CD4-positive, alpha-beta memory T cell (primary cell): ENCODE results near the gene CTH. TPM values are rescaled to one million over a fixed set of nuclear protein-coding genes. Genes with fewer than 3 reads are reported as not detected.
A peak's percentile ranks its signal among the peaks of the same experiment; 100 is the strongest.

Source experiments
- CTCF ChIA-PET: fragments of 350-600 bp; sonication (Branson Sonifier 250); formaldehyde crosslinking; loops from one replicate; lab custom pipeline; 2021; ENCODE audit warnings: inconsistent platforms; ENCODE audit not compliant: partially characterized antibody; lab: Charles Lee
- POLR2A ChIA-PET: fragments of 350-600 bp; sonication (Branson Sonifier 250); formaldehyde crosslinking; loops from one replicate; lab custom pipeline; 2021; ENCODE audit not compliant: partially characterized antibody; lab: Charles Lee
- DNase-seq, 5 donors: peaks; one replicate each; pipeline versions ENCODE4 v3.0.0 to v3.0.0-alpha.2; 2020 to 2022; ENCODE audit warnings: mixed read lengths in 1 of 5
- H3K27ac ChIP-seq: one replicate; pipeline ENCODE4 v1.7.0; 2013; ENCODE audit warnings: low read depth, low read length
- H3K27me3 ChIP-seq: 2 replicates; pipeline ENCODE4 v1.7.0; 2013; ENCODE audit warnings: mild to moderate bottlenecking, low read length, moderate library complexity; ENCODE audit not compliant: insufficient read depth
- H3K36me3 ChIP-seq: 2 replicates; pipeline ENCODE4 v1.7.0; 2013; ENCODE audit warnings: mild to moderate bottlenecking, low read length, moderate library complexity; ENCODE audit not compliant: insufficient read depth
- H3K4me1 ChIP-seq: 2 replicates; pipeline ENCODE4 v1.7.0; 2013; ENCODE audit warnings: mild to moderate bottlenecking, low read length, moderate library complexity; ENCODE audit not compliant: insufficient read depth
- H3K4me3 ChIP-seq, 2 donors: one replicate each; pipeline ENCODE4 v1.7.0; 2013; ENCODE audit warnings: low read length in 2 of 2, mild to moderate bottlenecking in 1 of 2
- H3K9me3 ChIP-seq, 2 donors: one replicate each; pipeline ENCODE4 v1.7.0; 2013; ENCODE audit warnings: low read length in 2 of 2, control low read depth in 1 of 2; ENCODE audit not compliant: control insufficient read depth in 1 of 2
- H3K27ac Mint-ChIP-seq, 7 donors: one replicate each; pipeline ENCODE4 v1.8.0; 2020 to 2021; ENCODE audit warnings: mixed read lengths in 7 of 7, mild to moderate bottlenecking in 6 of 7, inconsistent platforms in 3 of 7, moderate library complexity in 3 of 7
- H3K27me3 Mint-ChIP-seq, 2 donors: one replicate each; pipeline ENCODE4 v1.8.0; 2020 to 2021; ENCODE audit warnings: mixed read lengths in 2 of 2
- H3K36me3 Mint-ChIP-seq, 2 donors: one replicate each; pipeline ENCODE4 v1.8.0; 2020 to 2021; ENCODE audit warnings: mixed read lengths in 2 of 2, inconsistent platforms in 1 of 2, mild to moderate bottlenecking in 1 of 2
- H3K4me1 Mint-ChIP-seq, 4 donors: one replicate each; pipeline ENCODE4 v1.8.0; 2020 to 2021; ENCODE audit warnings: mixed read lengths in 4 of 4, mild to moderate bottlenecking in 1 of 4
- H3K4me3 Mint-ChIP-seq, 8 donors: one replicate each; pipeline ENCODE4 v1.8.0; 2020 to 2021; ENCODE audit warnings: mixed read lengths in 8 of 8, mild to moderate bottlenecking in 7 of 8, moderate library complexity in 6 of 8, inconsistent platforms in 3 of 8
- H3K9me3 Mint-ChIP-seq, 8 donors: one replicate each; pipeline ENCODE4 v1.8.0; 2020 to 2021; ENCODE audit warnings: mixed read lengths in 8 of 8, mild to moderate bottlenecking in 5 of 8, inconsistent platforms in 3 of 8, moderate library complexity in 1 of 8
- intact Hi-C: fragments of 100-400 bp; cut with micrococcal nuclease; formaldehyde crosslinking; loops from one replicate; pipeline ENCODE4 v1.15.1; 2023
- polyA plus RNA-seq, 2 donors: library from polyadenylated mRNA; unstranded; fragments of 300-500 nt; fragmentation: Illumina TruSeq; gene quantifications; one replicate each; pipeline ENCODE4 v1.2.3, GENCODE V29; 2021
- total RNA-seq, 2 experiments: library from RNA; stranded (reverse); gene quantifications; one replicate each; pipeline ENCODE4 v1.2.3, GENCODE V29; 2021

Gene CTH
- total and polyA plus RNA-seq, 4 experiments from 2014 or later: 1.3 to 2.9 (median 1.9) TPM

DNA sequence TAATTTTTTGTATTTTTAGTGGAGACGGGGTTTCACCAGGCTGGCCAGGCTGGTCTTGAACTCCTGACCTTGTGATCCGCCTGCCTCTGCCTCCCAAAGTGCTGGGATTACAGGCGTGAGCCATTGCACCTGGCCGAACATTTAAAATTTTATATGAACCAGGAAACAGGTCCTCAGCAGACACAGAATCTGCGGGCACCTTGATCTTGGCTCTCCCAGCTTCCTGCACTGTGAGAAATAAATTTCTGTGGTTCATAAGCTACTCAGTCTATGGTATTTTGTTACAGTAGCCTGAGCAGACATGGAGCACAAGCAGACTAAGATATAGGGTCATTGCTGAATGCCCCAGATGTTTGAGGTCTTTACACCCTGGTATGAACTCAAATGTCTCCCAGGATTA, 23.6 kb upstream of the CTH start:
- no peaks in the 10 kb centered on the region for H3K36me3 Mint-ChIP-seq
- peaks cover 10 to 21% of the 10 kb centered on the region in 2 donors for H3K27me3 Mint-ChIP-seq
- Histone ChIP-seq H3K4me3 (no peak overlapping the region), H3K36me3 (no peaks in the 10 kb centered on the region), H3K27ac (no peak overlapping the region), H3K27me3 (no peaks in the 10 kb centered on the region), H3K4me1 (no peaks in the 10 kb centered on the region), H3K9me3 (no peaks in the 10 kb centered on the region)
- H3K9me3 Mint-ChIP-seq: peaks cover 0 to 2% (median 0%) of the 10 kb centered on the region in 8 donors
- CTCF ChIA-PET: no interaction called here
- H3K4me1 Mint-ChIP-seq: no peaks in the 10 kb centered on the region
- no peak overlapping the region for H3K27ac Mint-ChIP-seq
- H3K4me3 Mint-ChIP-seq: no peak overlapping the region
- POLR2A ChIA-PET: no interaction called here
- intact Hi-C loops: no loop called here
- no peak for DNase-seq

- intact Hi-C loops: no loop called here
Measured at GRCh38 chr1:70392626-70393025, 18.4 kb upstream of the CTH start.

DNA sequence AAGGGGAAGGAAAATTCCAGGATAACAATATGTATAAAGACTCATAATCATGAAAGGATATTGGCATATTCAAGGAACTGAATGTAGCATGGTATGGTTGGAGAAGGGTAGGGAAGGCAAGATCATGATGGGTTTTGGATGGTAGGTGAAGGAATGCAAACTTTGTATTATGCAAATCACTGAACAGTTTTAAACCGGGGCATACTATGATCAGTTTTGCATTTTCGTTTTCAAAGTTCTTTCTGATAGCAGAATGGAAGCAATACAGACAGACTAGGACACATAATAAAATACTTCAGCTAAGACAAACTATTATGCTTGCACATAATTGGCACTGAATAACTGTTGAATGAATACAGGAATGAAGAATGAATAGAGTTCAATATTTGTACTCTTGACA, 14.5 kb upstream of the CTH start:
- POLR2A ChIA-PET: no interaction called here
- CTCF ChIA-PET: no interaction called here
- Histone ChIP-seq H3K9me3 (no peaks in the 10 kb centered on the region), H3K4me3 (no peak overlapping the region), H3K27ac (no peak overlapping the region), H3K36me3 (no peaks in the 10 kb centered on the region), H3K4me1 (no peaks in the 10 kb centered on the region), H3K27me3 (no peaks in the 10 kb centered on the region)
- H3K27ac Mint-ChIP-seq: no peak overlapping the region
- no peaks in the 10 kb centered on the region for H3K4me1 Mint-ChIP-seq
- peaks cover 7 to 12% of the 10 kb centered on the region in 2 donors for H3K27me3 Mint-ChIP-seq
- intact Hi-C loops: no loop called here
- no peaks in the 10 kb centered on the region for H3K36me3 Mint-ChIP-seq
- H3K4me3 Mint-ChIP-seq: no peak overlapping the region
- no peak for DNase-seq
- H3K9me3 Mint-ChIP-seq: no peaks in the 10 kb centered on the region

More at GRCh38 chr1:70392626-70393025, 18.4 kb upstream of the CTH start:
- no peak overlapping the region for H3K4me3 ChIP-seq
- H3K9me3 ChIP-seq: no peaks in the 10 kb centered on the region
- DNase-seq: no peak
- H3K4me1 ChIP-seq: no peaks in the 10 kb centered on the region
- no peak overlapping the region for H3K27ac ChIP-seq
- no peak overlapping the region for H3K27ac Mint-ChIP-seq
- H3K4me3 Mint-ChIP-seq: peak overlapping the region in 1 of 8 donors; percentile 29
- H3K4me1 Mint-ChIP-seq: no peaks in the 10 kb centered on the region
- ChIA-PET POLR2A (no interaction called here), CTCF (no interaction called here)
- H3K36me3 Mint-ChIP-seq: no peaks in the 10 kb centered on the region
- no peaks in the 10 kb centered on the region for H3K27me3 ChIP-seq
- H3K36me3 ChIP-seq: no peaks in the 10 kb centered on the region
- H3K27me3 Mint-ChIP-seq: peaks cover 12 to 17% of the 10 kb centered on the region in 2 donors
- H3K9me3 Mint-ChIP-seq: no peaks in the 10 kb centered on the region

GRCh38 chr1:70397013-70397412, 14.1 kb upstream of the CTH start:
- Mint-ChIP-seq H3K4me3 (no peak overlapping the region), H3K4me1 (no peaks in the 10 kb centered on the region), H3K27ac (no peak overlapping the region), H3K36me3 (no peaks in the 10 kb centered on the region), H3K27me3 (peaks cover 4 to 12% of the 10 kb centered on the region in 2 donors), H3K9me3 (no peaks in the 10 kb centered on the region)
- no peaks in the 10 kb centered on the region for H3K4me1 ChIP-seq
- no peaks in the 10 kb centered on the region for H3K36me3 ChIP-seq
- H3K27ac ChIP-seq: no peak overlapping the region
- intact Hi-C loops: no loop called here
- POLR2A ChIA-PET: no interaction called here
- DNase-seq: no peak
- no peaks in the 10 kb centered on the region for H3K9me3 ChIP-seq
- no peak overlapping the region for H3K4me3 ChIP-seq
- CTCF ChIA-PET: no interaction called here
- H3K27me3 ChIP-seq: no peaks in the 10 kb centered on the region

GRCh38 chr1:70400335-70400734, 10.7 kb upstream of the CTH start:
- CTCF ChIA-PET: no interaction called here
- intact Hi-C loops: no loop called here
- H3K27ac Mint-ChIP-seq: no peak overlapping the region

DNA sequence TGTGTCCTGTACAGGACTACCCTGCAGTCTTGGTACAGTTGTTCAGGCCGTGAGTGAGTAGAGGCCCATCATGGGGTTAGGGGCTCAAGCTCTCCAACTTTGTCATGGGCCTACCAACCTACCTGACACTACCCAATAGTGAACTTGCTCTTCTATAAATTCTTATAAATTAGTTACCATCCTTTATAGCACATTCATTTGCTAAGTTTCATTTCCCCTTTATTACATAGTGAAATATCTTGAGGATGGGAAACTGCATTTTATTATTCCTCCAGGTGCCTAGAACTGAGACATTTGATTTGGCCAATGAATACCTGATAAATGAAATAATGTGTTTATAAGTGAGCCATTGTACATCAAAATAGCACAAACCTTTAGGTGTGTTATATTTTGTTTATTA, 9.1 kb upstream of the CTH start:
- Histone ChIP-seq H3K9me3 (no peaks in the 10 kb centered on the region), H3K27me3 (no peaks in the 10 kb centered on the region), H3K27ac (no peak overlapping the region), H3K36me3 (no peaks in the 10 kb centered on the region), H3K4me3 (no peak overlapping the region), H3K4me1 (no peaks in the 10 kb centered on the region)
- DNase-seq: no peak
- H3K27me3 Mint-ChIP-seq: peaks cover 7 to 14% of the 10 kb centered on the region in 2 donors
- intact Hi-C loops: no loop called here
- CTCF ChIA-PET: no interaction called here
- no peaks in the 10 kb centered on the region for H3K36me3 Mint-ChIP-seq
- POLR2A ChIA-PET: no interaction called here
- no peak overlapping the region for H3K27ac Mint-ChIP-seq
- no peaks in the 10 kb centered on the region for H3K4me1 Mint-ChIP-seq
- H3K9me3 Mint-ChIP-seq: no peaks in the 10 kb centered on the region
- H3K4me3 Mint-ChIP-seq: no peak overlapping the region

More at GRCh38 chr1:70400335-70400734, 10.7 kb upstream of the CTH start:
- Histone ChIP-seq H3K36me3 (no peaks in the 10 kb centered on the region), H3K9me3 (no peaks in the 10 kb centered on the region), H3K27ac (no peak overlapping the region), H3K4me3 (no peak overlapping the region), H3K4me1 (no peaks in the 10 kb centered on the region), H3K27me3 (no peaks in the 10 kb centered on the region)
- POLR2A ChIA-PET: no interaction called here
- peaks cover 4 to 14% of the 10 kb centered on the region in 2 donors for H3K27me3 Mint-ChIP-seq
- no peak overlapping the region for H3K4me3 Mint-ChIP-seq
- H3K4me1 Mint-ChIP-seq: no peaks in the 10 kb centered on the region
- H3K9me3 Mint-ChIP-seq: no peaks in the 10 kb centered on the region
- DNase-seq: no peak
- no peaks in the 10 kb centered on the region for H3K36me3 Mint-ChIP-seq

- H3K4me3 Mint-ChIP-seq: no peak overlapping the region
- CTCF ChIA-PET: no interaction called here
- no peaks in the 10 kb centered on the region for H3K9me3 Mint-ChIP-seq
- H3K27me3 ChIP-seq: no peaks in the 10 kb centered on the region
- no peak overlapping the region for H3K4me3 ChIP-seq
- no peak overlapping the region for H3K27ac ChIP-seq
- H3K36me3 ChIP-seq: no peaks in the 10 kb centered on the region
- no peaks in the 10 kb centered on the region for H3K4me1 ChIP-seq
- intact Hi-C loops: no loop called here
- POLR2A ChIA-PET: no interaction called here
- DNase-seq: no peak
- peaks cover 5 to 11% of the 10 kb centered on the region in 2 donors for H3K27me3 Mint-ChIP-seq
- H3K4me1 Mint-ChIP-seq: no peaks in the 10 kb centered on the region
- no peaks in the 10 kb centered on the region for H3K9me3 ChIP-seq
- H3K27ac Mint-ChIP-seq: no peak overlapping the region
- no peaks in the 10 kb centered on the region for H3K36me3 Mint-ChIP-seq
Measured at GRCh38 chr1:70403759-70404158, 7.3 kb upstream of the CTH start.
